ENCODE measurements around the gene NHLRC2.

DNA sequence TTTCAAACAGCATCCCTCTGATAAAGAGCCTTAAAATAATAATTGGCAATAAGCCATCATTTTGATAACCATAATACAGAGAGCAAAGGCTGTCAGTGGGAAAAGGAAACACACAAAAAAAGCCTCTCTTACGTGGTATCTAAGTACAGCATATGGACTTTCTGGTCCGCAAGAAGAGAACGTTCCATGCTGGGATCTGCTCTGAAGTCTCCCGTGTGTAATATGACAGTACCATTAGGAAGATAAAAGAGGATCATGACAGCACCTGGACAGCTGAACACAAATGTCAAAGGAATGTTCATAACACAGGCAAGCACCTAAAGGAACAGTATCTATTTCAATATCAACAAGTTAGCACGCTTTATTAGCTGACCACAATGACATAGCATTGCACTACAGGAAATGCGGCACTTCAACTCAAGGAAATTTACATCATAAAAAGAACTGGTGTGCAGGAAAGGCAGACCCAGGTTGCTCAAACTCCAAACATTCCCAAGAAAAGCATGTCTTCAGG lies 10.4 kb upstream of the NHLRC2 start:
- no peak for TF ChIP-seq POLR2A (IDR thresholded peaks at IDR 0.05)
- TF ChIP-seq, protein P1, sequence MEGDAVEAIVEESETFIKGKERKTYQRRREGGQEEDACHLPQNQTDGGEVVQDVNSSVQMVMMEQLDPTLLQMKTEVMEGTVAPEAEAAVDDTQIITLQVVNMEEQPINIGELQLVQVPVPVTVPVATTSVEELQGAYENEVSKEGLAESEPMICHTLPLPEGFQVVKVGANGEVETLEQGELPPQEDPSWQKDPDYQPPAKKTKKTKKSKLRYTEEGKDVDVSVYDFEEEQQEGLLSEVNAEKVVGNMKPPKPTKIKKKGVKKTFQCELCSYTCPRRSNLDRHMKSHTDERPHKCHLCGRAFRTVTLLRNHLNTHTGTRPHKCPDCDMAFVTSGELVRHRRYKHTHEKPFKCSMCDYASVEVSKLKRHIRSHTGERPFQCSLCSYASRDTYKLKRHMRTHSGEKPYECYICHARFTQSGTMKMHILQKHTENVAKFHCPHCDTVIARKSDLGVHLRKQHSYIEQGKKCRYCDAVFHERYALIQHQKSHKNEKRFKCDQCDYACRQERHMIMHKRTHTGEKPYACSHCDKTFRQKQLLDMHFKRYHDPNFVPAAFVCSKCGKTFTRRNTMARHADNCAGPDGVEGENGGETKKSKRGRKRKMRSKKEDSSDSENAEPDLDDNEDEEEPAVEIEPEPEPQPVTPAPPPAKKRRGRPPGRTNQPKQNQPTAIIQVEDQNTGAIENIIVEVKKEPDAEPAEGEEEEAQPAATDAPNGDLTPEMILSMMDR (IDR thresholded peaks at IDR 0.05): no peak
- TF ChIP-seq EP300 (IDR thresholded peaks at IDR 0.05): no peak

Measured in ovary (tissue), 3 donors.